ENCODE results near the gene ST8SIA1. TPM values are rescaled to one million over a fixed set of nuclear protein-coding genes. Genes with fewer than 3 reads are reported as not detected.

The ST8SIA1 gene
- total and polyA plus RNA-seq, 2 donors (not counting 1 experiment from before 2014, with no cell fraction given): 0.45 to 23.9 TPM

DNA sequence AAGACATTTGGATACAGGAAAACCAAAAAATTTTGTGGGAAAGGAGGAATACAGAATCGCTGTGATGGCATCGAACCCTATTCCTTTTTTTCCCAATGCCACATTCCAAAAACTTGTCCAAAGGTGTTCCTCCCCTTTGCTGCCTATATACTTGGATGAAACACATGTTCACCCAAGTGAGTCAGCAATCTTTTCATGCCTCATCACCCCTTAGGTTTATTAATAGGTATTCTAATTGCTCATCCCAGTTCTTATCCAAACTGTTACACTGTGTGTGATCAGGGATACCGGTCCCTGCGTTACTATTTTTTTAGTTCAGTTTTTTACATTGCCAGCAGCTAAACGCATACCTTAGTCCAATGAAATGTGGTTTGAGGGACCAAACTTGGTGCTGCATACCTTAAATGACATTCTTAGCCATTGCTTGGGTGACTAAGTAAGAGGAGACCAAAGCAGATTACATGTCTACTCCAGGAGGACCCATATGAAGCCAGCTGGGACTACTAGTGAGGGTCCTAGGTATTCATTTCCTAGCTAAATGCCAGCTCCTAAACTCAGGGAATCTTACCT, 20.6 kb upstream of the ST8SIA1 start:
- no peaks in the 10 kb centered on the region for H3K9me3 ChIP-seq (ENCODE audit: control insufficient read depth, insufficient read depth, low read depth, low read length)

DNA sequence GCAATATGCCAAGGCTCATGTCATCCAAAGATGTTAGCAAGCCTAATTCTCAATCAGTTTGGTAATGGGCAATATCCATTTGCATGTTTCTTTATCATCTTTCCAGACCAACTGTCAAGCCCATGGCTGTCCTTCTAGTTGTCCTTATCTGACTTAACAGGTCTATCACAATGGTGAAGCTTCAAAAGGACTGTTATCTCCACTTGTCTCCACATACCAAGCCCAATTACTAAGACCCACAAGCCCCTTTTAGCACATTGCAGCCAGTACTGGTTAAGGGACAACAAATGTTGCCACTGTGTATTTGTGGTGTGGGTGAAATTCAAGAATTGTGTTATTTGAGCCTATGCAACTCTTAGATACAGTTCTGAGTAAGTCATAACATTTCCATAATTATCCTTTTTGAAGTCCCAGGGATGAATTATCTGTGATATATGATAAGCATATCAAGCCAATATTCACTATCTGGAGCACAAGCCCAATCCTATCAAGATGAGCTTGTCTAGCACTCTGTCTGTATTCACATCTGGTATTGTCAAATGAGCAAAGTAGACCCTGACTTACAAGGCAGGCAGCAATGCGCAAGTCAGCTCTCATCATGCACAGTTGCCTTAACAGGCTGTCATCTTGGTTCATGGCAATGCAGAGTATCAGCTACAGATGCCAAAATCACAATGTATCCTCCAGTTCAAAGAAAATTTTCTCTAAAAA, 19.3 kb upstream of the ST8SIA1 start:
- DNase-seq (ENCODE audit: low read depth in 2 of 2): no peak
- H3K36me3 ChIP-seq (ENCODE audit: control insufficient read depth, insufficient read depth, low read length): no peaks in the 10 kb centered on the region
- no peaks in the 10 kb centered on the region for H3K27me3 ChIP-seq (ENCODE audit: control insufficient read depth, insufficient read depth, low read length)
- no peaks in the 10 kb centered on the region for H3K9me3 ChIP-seq (ENCODE audit: control insufficient read depth, insufficient read depth, low read depth, low read length)
- TF ChIP-seq EZH2 (IDR thresholded peaks at IDR 0.05; ENCODE audit: low read length, missing control alignments): no peak
- TF ChIP-seq, protein P1, sequence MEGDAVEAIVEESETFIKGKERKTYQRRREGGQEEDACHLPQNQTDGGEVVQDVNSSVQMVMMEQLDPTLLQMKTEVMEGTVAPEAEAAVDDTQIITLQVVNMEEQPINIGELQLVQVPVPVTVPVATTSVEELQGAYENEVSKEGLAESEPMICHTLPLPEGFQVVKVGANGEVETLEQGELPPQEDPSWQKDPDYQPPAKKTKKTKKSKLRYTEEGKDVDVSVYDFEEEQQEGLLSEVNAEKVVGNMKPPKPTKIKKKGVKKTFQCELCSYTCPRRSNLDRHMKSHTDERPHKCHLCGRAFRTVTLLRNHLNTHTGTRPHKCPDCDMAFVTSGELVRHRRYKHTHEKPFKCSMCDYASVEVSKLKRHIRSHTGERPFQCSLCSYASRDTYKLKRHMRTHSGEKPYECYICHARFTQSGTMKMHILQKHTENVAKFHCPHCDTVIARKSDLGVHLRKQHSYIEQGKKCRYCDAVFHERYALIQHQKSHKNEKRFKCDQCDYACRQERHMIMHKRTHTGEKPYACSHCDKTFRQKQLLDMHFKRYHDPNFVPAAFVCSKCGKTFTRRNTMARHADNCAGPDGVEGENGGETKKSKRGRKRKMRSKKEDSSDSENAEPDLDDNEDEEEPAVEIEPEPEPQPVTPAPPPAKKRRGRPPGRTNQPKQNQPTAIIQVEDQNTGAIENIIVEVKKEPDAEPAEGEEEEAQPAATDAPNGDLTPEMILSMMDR (conservative IDR thresholded peaks at IDR 0.05 in 1 of 2, IDR thresholded peaks at IDR 0.05 in 1 of 2; ENCODE audit: low read depth in 1 of 2, low read length in 2 of 2): no peak
- H2AFZ ChIP-seq (ENCODE audit: low read length): no peak overlapping the region
- H3K4me1 ChIP-seq (ENCODE audit: control insufficient read depth, extremely low read depth, insufficient read depth, low read length): no peaks in the 10 kb centered on the region
- H3K4me3 ChIP-seq (replicated peaks in 1 of 4; ENCODE audit: control extremely low read depth in 1 of 4, insufficient read depth in 1 of 4, low read depth in 3 of 4, low read length in 4 of 4): no peak overlapping the region
- H3K9ac ChIP-seq (ENCODE audit: insufficient read depth, low read length): no peak overlapping the region
- no peaks in the 10 kb centered on the region for H4K20me1 ChIP-seq (ENCODE audit: control insufficient read depth, extremely low read depth, insufficient read depth, low read length)
- H3K27ac ChIP-seq (ENCODE audit: insufficient read depth, low read length): no peak overlapping the region
- H3K4me2 ChIP-seq (ENCODE audit: extremely low read depth, insufficient read depth, low read length): no peak overlapping the region
- H3K79me2 ChIP-seq (ENCODE audit: control insufficient read depth, insufficient read depth, low read length): no peaks in the 10 kb centered on the region

More for the DNA sequence above, 20.6 kb upstream of the ST8SIA1 start:
- no peak for TF ChIP-seq EZH2 (IDR thresholded peaks at IDR 0.05; ENCODE audit: low read length, missing control alignments)
- TF ChIP-seq, protein P1 (conservative IDR thresholded peaks at IDR 0.05 in 1 of 2, IDR thresholded peaks at IDR 0.05 in 1 of 2; ENCODE audit: low read depth in 1 of 2, low read length in 2 of 2): no peak
- Histone ChIP-seq H3K4me1 (ENCODE audit: control insufficient read depth, extremely low read depth, insufficient read depth, low read length) (no peaks in the 10 kb centered on the region), H3K27me3 (ENCODE audit: control insufficient read depth, insufficient read depth, low read length) (no peaks in the 10 kb centered on the region), H2AFZ (ENCODE audit: low read length) (no peak overlapping the region), H3K9ac (ENCODE audit: insufficient read depth, low read length) (no peak overlapping the region), H4K20me1 (ENCODE audit: control insufficient read depth, extremely low read depth, insufficient read depth, low read length) (no peaks in the 10 kb centered on the region), H3K27ac (ENCODE audit: insufficient read depth, low read length) (no peak overlapping the region), H3K4me3 (replicated peaks in 1 of 4; ENCODE audit: control extremely low read depth in 1 of 4, insufficient read depth in 1 of 4, low read depth in 3 of 4, low read length in 4 of 4) (no peak overlapping the region), H3K79me2 (ENCODE audit: control insufficient read depth, insufficient read depth, low read length) (no peaks in the 10 kb centered on the region), H3K4me2 (ENCODE audit: extremely low read depth, insufficient read depth, low read length) (no peak overlapping the region), H3K36me3 (ENCODE audit: control insufficient read depth, insufficient read depth, low read length) (no peaks in the 10 kb centered on the region)
- no peak for DNase-seq (ENCODE audit: low read depth in 2 of 2)

DNA sequence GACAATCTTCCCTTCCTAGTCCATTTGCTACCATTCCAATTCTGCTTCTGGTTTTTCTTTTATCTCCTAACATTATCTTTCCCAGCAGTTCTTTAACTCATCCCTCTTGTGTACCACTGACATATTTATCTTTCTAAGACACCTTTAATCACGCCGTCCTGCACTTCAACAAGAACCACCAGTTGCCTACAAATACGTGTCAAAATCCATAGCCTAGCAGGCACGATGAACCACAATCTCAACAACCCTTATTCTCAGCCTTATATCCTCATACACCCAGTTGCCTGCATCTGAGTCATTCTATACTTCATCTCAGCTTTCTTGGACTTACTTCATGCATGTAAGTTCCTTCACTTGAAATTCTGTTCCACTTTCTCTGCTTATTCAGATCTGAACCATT, 16.4 kb upstream of the ST8SIA1 start:
- TF ChIP-seq, protein P1 (conservative IDR thresholded peaks at IDR 0.05 in 1 of 2, IDR thresholded peaks at IDR 0.05 in 1 of 2; ENCODE audit: low read depth in 1 of 2, low read length in 2 of 2): no peak
- TF ChIP-seq EZH2 (IDR thresholded peaks at IDR 0.05; ENCODE audit: low read length, missing control alignments): no peak
- Histone ChIP-seq H3K36me3 (ENCODE audit: control insufficient read depth, insufficient read depth, low read length) (no peaks in the 10 kb centered on the region), H3K4me1 (ENCODE audit: control insufficient read depth, extremely low read depth, insufficient read depth, low read length) (no peaks in the 10 kb centered on the region), H3K4me3 (replicated peaks in 1 of 4; ENCODE audit: control extremely low read depth in 1 of 4, insufficient read depth in 1 of 4, low read depth in 3 of 4, low read length in 4 of 4) (no peak overlapping the region), H3K9ac (ENCODE audit: insufficient read depth, low read length) (no peak overlapping the region), H3K27me3 (ENCODE audit: control insufficient read depth, insufficient read depth, low read length) (no peaks in the 10 kb centered on the region), H3K9me3 (ENCODE audit: control insufficient read depth, insufficient read depth, low read depth, low read length) (no peaks in the 10 kb centered on the region), H4K20me1 (ENCODE audit: control insufficient read depth, extremely low read depth, insufficient read depth, low read length) (no peaks in the 10 kb centered on the region), H3K79me2 (ENCODE audit: control insufficient read depth, insufficient read depth, low read length) (no peaks in the 10 kb centered on the region), H2AFZ (ENCODE audit: low read length) (no peak overlapping the region), H3K4me2 (ENCODE audit: extremely low read depth, insufficient read depth, low read length) (no peak overlapping the region), H3K27ac (ENCODE audit: insufficient read depth, low read length) (no peak overlapping the region)
- no peak for DNase-seq (ENCODE audit: low read depth in 2 of 2)

Measured in fibroblast of lung (primary cell).